H1 (cell line): ENCODE results near the gene FBXO47. TPM values are rescaled to one million over a fixed set of nuclear protein-coding genes. Genes with fewer than 3 reads are reported as not detected.

Source experiments
- CTCF ChIA-PET: fragments of 300-600 bp; sonication (Branson Sonifier 250); formaldehyde crosslinking; loops from one replicate; lab custom pipeline; 2021; ENCODE audit not compliant: partially characterized antibody; lab: Charles Lee
- POLR2A ChIA-PET: fragments of 300-600 bp; sonication (Branson Sonifier 250); formaldehyde crosslinking; loops from one replicate; lab custom pipeline; 2021; ENCODE audit warnings: inconsistent platforms; ENCODE audit not compliant: partially characterized antibody; lab: Charles Lee
- DNase-seq, 2 experiments: peaks; one replicate each; pipeline versions ENCODE4 v3.0.0 to v3.0.0-alpha.2; 2010 to 2022; ENCODE audit warnings: low spot score in 2 of 2, low read depth in 1 of 2, mixed read lengths in 1 of 2
- FAIRE-seq: peaks from 2 replicates; lab custom pipeline; 2011; peaks lifted over from hg19 to GRCh38; lab: Jason Lieb, UNC
- H2AFZ ChIP-seq: 2 replicates; pipeline ENCODE4 v1.8.1; 2012; ENCODE audit warnings: low read length, inconsistent platforms
- H2AK5ac ChIP-seq: 2 replicates; pipeline ENCODE4 v1.6.1; 2013; ENCODE audit warnings: low read depth, low read length
- H2BK120ac ChIP-seq: replicated peaks from 2 replicates; pipeline ENCODE3; 2013; ENCODE audit warnings: low read depth, low read length, inconsistent platforms
- H2BK12ac ChIP-seq: 2 replicates; pipeline ENCODE4 v1.6.1; 2013; ENCODE audit warnings: low read depth, low read length
- H2BK15ac ChIP-seq: 2 replicates; pipeline ENCODE4 v1.6.1; 2013; ENCODE audit warnings: low read length
- H2BK20ac ChIP-seq: 2 replicates; pipeline ENCODE4 v1.6.1; 2013; ENCODE audit warnings: low read length
- H2BK5ac ChIP-seq: 2 replicates; pipeline ENCODE4 v1.6.1; 2013; ENCODE audit warnings: low read depth, low read length
- H3K14ac ChIP-seq: 2 replicates; pipeline ENCODE4 v1.6.1; 2013; ENCODE audit warnings: inconsistent platforms; ENCODE audit not compliant: insufficient read length
- H3K18ac ChIP-seq: 2 replicates; pipeline ENCODE4 v1.6.1; 2013; ENCODE audit warnings: low read length; ENCODE audit errors: extremely low read depth
- H3K23ac ChIP-seq: 2 replicates; pipeline ENCODE4 v1.6.1; 2013; ENCODE audit warnings: inconsistent platforms; ENCODE audit not compliant: insufficient read length
- H3K23me2 ChIP-seq: 2 replicates; pipeline ENCODE4 v1.6.1; 2013; ENCODE audit warnings: low read depth, low read length
- H3K27ac ChIP-seq: 2 replicates; pipeline ENCODE4 v1.6.1; 2011; ENCODE audit warnings: low read depth, low read length, inconsistent platforms
- H3K27me3 ChIP-seq, 4 experiments: replicated peaks in 1 of 4; 1 replicate in 1 of 4; 2 replicates in 3 of 4; pipeline versions ENCODE4 v1.6.1 to v1.8.1; 2011 to 2013; ENCODE audit warnings: low read length in 3 of 4, mild to moderate bottlenecking in 3 of 4, inconsistent platforms in 2 of 4, mixed read lengths in 2 of 4, moderate library complexity in 1 of 4; ENCODE audit not compliant: control insufficient read depth in 3 of 4, insufficient read depth in 3 of 4; ENCODE audit errors: extremely low read depth in 1 of 4
- H3K36me3 ChIP-seq, 4 experiments: 2 replicates each; pipeline versions ENCODE4 v1.6.1 to v1.8.1; 2011 to 2013; ENCODE audit warnings: mild to moderate bottlenecking in 4 of 4, low read length in 3 of 4, moderate library complexity in 2 of 4, control low read depth in 1 of 4, inconsistent platforms in 1 of 4; ENCODE audit not compliant: insufficient read depth in 4 of 4, control insufficient read depth in 2 of 4
- H3K4ac ChIP-seq: replicated peaks from 2 replicates; pipeline ENCODE3; 2013; ENCODE audit warnings: low read length, low read depth, mixed read lengths, inconsistent platforms; ENCODE audit not compliant: insufficient read length
- H3K4me1 ChIP-seq, 4 experiments: replicated peaks in 1 of 4; 1 replicate in 1 of 4; 2 replicates in 3 of 4; pipeline versions ENCODE4 v1.6.1 to v1.8.1; 2011 to 2013; ENCODE audit warnings: low read length in 3 of 4, inconsistent platforms in 2 of 4, mixed read lengths in 1 of 4; ENCODE audit not compliant: insufficient read depth in 4 of 4, control insufficient read depth in 3 of 4
- H3K4me2 ChIP-seq, 2 experiments: 2 replicates each; pipeline versions ENCODE4 v1.6.1 to v1.8.1; 2011 to 2013; ENCODE audit warnings: low read depth in 2 of 2, low read length in 2 of 2, control low read depth in 1 of 2, inconsistent platforms in 1 of 2, mild to moderate bottlenecking in 1 of 2; ENCODE audit not compliant: insufficient read depth in 1 of 2
- H3K4me3 ChIP-seq, 4 experiments: fragments of 200-600, 300-600 bp in 1 of 4; sonication (generic), shearing (Covaris generic), sonication (Bioruptor Twin) in 1 of 4; 2 replicates each; pipeline versions ENCODE4 v1.5.1 to v1.8.1; 2011 to 2016; ENCODE audit warnings: low read length in 4 of 4, low read depth in 3 of 4, control low read depth in 2 of 4, inconsistent platforms in 2 of 4, mild to moderate bottlenecking in 2 of 4, mixed read lengths in 1 of 4, moderate library complexity in 1 of 4; ENCODE audit not compliant: insufficient read depth in 2 of 4; ENCODE audit errors: extremely low read depth in 1 of 4
- H3K56ac ChIP-seq: replicated peaks from 2 replicates; pipeline ENCODE3; 2013; ENCODE audit warnings: low read depth, mild to moderate bottlenecking, mixed read lengths, low read length, inconsistent platforms; ENCODE audit not compliant: insufficient read length
- H3K79me1 ChIP-seq: 2 replicates; pipeline ENCODE4 v1.6.1; 2013; ENCODE audit warnings: low read depth, low read length, control low read depth
- H3K79me2 ChIP-seq, 2 experiments: 2 replicates each; pipeline versions ENCODE4 v1.6.1 to v1.8.1; 2012 to 2013; ENCODE audit warnings: low read length in 2 of 2, mild to moderate bottlenecking in 2 of 2, inconsistent platforms in 1 of 2; ENCODE audit not compliant: insufficient read depth in 2 of 2, control insufficient read depth in 1 of 2
- H3K9ac ChIP-seq, 4 experiments: replicated peaks in 1 of 4; 1 replicate in 1 of 4; 2 replicates in 3 of 4; pipeline versions ENCODE4 v1.6.1 to v1.8.1; 2011 to 2013; ENCODE audit warnings: low read depth in 3 of 4, low read length in 3 of 4, control low read depth in 2 of 4, mild to moderate bottlenecking in 2 of 4, moderate library complexity in 2 of 4, inconsistent platforms in 1 of 4; ENCODE audit errors: extremely low read depth in 1 of 4
- H3K9me3 ChIP-seq, 2 experiments: 2 replicates each; pipeline versions ENCODE4 v1.6.1 to v1.8.1; 2012 to 2013; ENCODE audit warnings: mild to moderate bottlenecking in 2 of 2, moderate library complexity in 2 of 2, control low read depth in 1 of 2, inconsistent platforms in 1 of 2, low read depth in 1 of 2, low read length in 1 of 2, mixed read lengths in 1 of 2; ENCODE audit not compliant: insufficient read depth in 2 of 2
- H4K20me1 ChIP-seq, 2 experiments: replicated peaks in 1 of 2; 2 replicates each; pipeline versions ENCODE3 to v1.8.1; 2011 to 2013; ENCODE audit warnings: inconsistent platforms in 2 of 2, low read length in 2 of 2, mild to moderate bottlenecking in 1 of 2; ENCODE audit not compliant: insufficient read depth in 2 of 2, control insufficient read depth in 1 of 2
- H4K5ac ChIP-seq: 2 replicates; pipeline ENCODE4 v1.6.1; 2013; ENCODE audit warnings: low read length, low read depth, mixed read lengths, inconsistent platforms; ENCODE audit not compliant: insufficient read length
- H4K8ac ChIP-seq: 2 replicates; pipeline ENCODE4 v1.8.0; 2013; ENCODE audit warnings: mild to moderate bottlenecking, moderate library complexity, low read length, inconsistent platforms; ENCODE audit not compliant: insufficient read depth; ENCODE audit errors: extremely low read depth
- H4K91ac ChIP-seq: replicated peaks from 2 replicates; pipeline ENCODE3; 2013; ENCODE audit warnings: low read length, mixed read lengths, inconsistent platforms; ENCODE audit not compliant: insufficient read length
- ASH2L ChIP-seq: fragments of 200-600, 300-600 bp; sonication (generic); IDR thresholded peaks from one replicate; pipeline ENCODE4 v1.7.1; 2017; ENCODE audit warnings: low read length
- EZH2 ChIP-seq: fragments of 200-600 bp; sonication (generic); IDR thresholded peaks from 2 replicates; pipeline ENCODE4 v1.7.1; 2012; ENCODE audit warnings: low read depth, mild to moderate bottlenecking, moderate library complexity, low read length, inconsistent platforms; ENCODE audit not compliant: severe bottlenecking
- FOSL1 ChIP-seq: IDR thresholded peaks from 2 replicates; pipeline ENCODE4 v1.6.1; 2011; ENCODE audit warnings: mild to moderate bottlenecking, low read depth, low read length, moderate library complexity; ENCODE audit not compliant: insufficient read depth
- GABPA ChIP-seq: IDR thresholded peaks from 2 replicates; pipeline ENCODE4 v1.6.1; 2011; ENCODE audit warnings: mild to moderate bottlenecking, low read length, moderate library complexity, borderline replicate concordance; ENCODE audit not compliant: insufficient read depth
- JUND ChIP-seq: IDR thresholded peaks from 2 replicates; pipeline ENCODE4 v1.6.1; 2011; ENCODE audit warnings: mild to moderate bottlenecking, improper control_type of control experiment, low read length
- RAD21 ChIP-seq, 2 experiments: IDR thresholded peaks in 1 of 2; conservative IDR thresholded peaks in 1 of 2; 2 replicates each; pipeline ENCODE4 v1.6.1; 2011; ENCODE audit warnings: low read depth in 2 of 2, low read length in 2 of 2, improper control_type of control experiment in 1 of 2, inconsistent platforms in 1 of 2, mild to moderate bottlenecking in 1 of 2, moderate library complexity in 1 of 2
- SIX5 ChIP-seq: IDR thresholded peaks from 2 replicates; pipeline ENCODE4 v1.6.1; 2011; ENCODE audit warnings: mild to moderate bottlenecking, low read depth, low read length
- SP1 ChIP-seq: IDR thresholded peaks from 2 replicates; pipeline ENCODE4 v1.6.1; 2011; ENCODE audit warnings: low read depth, low read length
- SUZ12 ChIP-seq: fragments of 200-600 bp; sonication (generic); IDR thresholded peaks from 2 replicates; pipeline ENCODE4 v1.6.1; 2012; ENCODE audit warnings: mild to moderate bottlenecking, inconsistent platforms, low read length, moderate library complexity, mixed read lengths
- TAF1 ChIP-seq: IDR thresholded peaks from 2 replicates; pipeline ENCODE4 v1.6.1; 2011; ENCODE audit warnings: mild to moderate bottlenecking, low read depth, low read length
- TAF7 ChIP-seq: optimal IDR thresholded peaks from 2 replicates; pipeline ENCODE3; 2011; ENCODE audit warnings: low read depth, mild to moderate bottlenecking, inconsistent platforms, low read length, moderate library complexity, borderline replicate concordance
- TBP ChIP-seq: IDR thresholded peaks from 2 replicates; pipeline ENCODE4 v1.6.1; 2011; ENCODE audit warnings: low read depth, low read length, improper control_type of control experiment
- WGBS, 2 experiments: shearing (Covaris generic) in 1 of 2; methylation state at CpG; one replicate each; pipeline versions ENCODE4 v1.1.6 to v1.1.7; 2013 to 2015; ENCODE audit warnings: low lambda C conversion rate in 2 of 2, mixed read lengths in 2 of 2, inconsistent platforms in 1 of 2, low coverage in 1 of 2, missing lambda C conversion rate in 1 of 2; ENCODE audit not compliant: insufficient replicate concordance in 2 of 2, insufficient coverage in 1 of 2, insufficient read length in 1 of 2; ENCODE audit errors: extremely low coverage in 1 of 2, missing lambda C conversion rate in 1 of 2; 5-methylcytosine and 5-hydroxymethylcytosine counted together
- polyA plus RNA-seq, 7 experiments: library from polyadenylated mRNA; depleted of rRNA in 3 of 7; stranded (reverse) in 5 of 7; unstranded in 2 of 7; fragments of >200 nt in 5 of 7; fragments of 200-250 nt in 2 of 7; gene quantifications; 1 replicate in 5 of 7; 2 replicates in 1 of 7; 4 replicates in 1 of 7; pipeline versions ENCODE4 v1.2.1 to v1.2.3, GENCODE V29; 2011 to 2013; ENCODE audit warnings: missing spikeins in 2 of 7, mixed read lengths in 2 of 7
- total RNA-seq: library from RNA; stranded (reverse); fragmentation: NEBNext Ultra II Directional; extraction: Animal tissue kit (Norgen Biotek cat#: 25700); gene quantifications from 2 replicates; pipeline ENCODE4 v1.2.1, GENCODE V29; 2021

FBXO47 gene
- total and polyA plus RNA-seq, 2 of the 8 experiments (the other 6 are each of a cell fraction or from before 2014, with no cell fraction given), result not detected

- H2BK5ac ChIP-seq, result no peak overlapping the region
- no peak overlapping the region for H2AFZ ChIP-seq
- TF ChIP-seq ASH2L (no peak), EZH2 (no peak), JUND (no peak), SUZ12 (no peak), TAF7 (no peak), TBP (no peak), SIX5 (no peak), FOSL1 (no peak), SP1 (no peak), GABPA (no peak), TAF1 (no peak), RAD21 (IDR thresholded peaks at IDR 0.05 in 1 of 2, conservative IDR thresholded peaks at IDR 0.05 in 1 of 2; ENCODE audit: low read depth in 2 of 2, low read length in 2 of 2) (no peak)
- no peak overlapping the region for H2BK12ac ChIP-seq
- H3K9me3 ChIP-seq, result no peaks in the 10 kb centered on the region
- WGBS, 2 experiments, result 75% methylated on average over 2 of the region's 2 CpGs; no CpG with 5 or more reads in 1 of the 2 experiments
- H4K91ac ChIP-seq, result no peak overlapping the region
- no peak overlapping the region for H4K5ac ChIP-seq
- H3K27ac ChIP-seq, result no peak overlapping the region
- H3K18ac ChIP-seq, result no peak overlapping the region
- no peak overlapping the region for H2BK20ac ChIP-seq
- CTCF ChIA-PET, result interaction anchor here (0.7 to 10.7 kb wide), 13 partner anchors 9 to 256 kb away, joined by 3 to 163 read pairs (median 5); partner anchors contain the start of gene PLXDC1
- H3K14ac ChIP-seq, result no peak overlapping the region
- no peak overlapping the region for H2BK120ac ChIP-seq
- no peak overlapping the region for H3K4me2 ChIP-seq
- no peaks in the 10 kb centered on the region for H3K27me3 ChIP-seq
- H3K23ac ChIP-seq, result no peak overlapping the region
- H3K9ac ChIP-seq, result no peak overlapping the region
- no peaks in the 10 kb centered on the region for H3K79me1 ChIP-seq
- no peaks in the 10 kb centered on the region for H3K79me2 ChIP-seq
- no peak overlapping the region for H2BK15ac ChIP-seq
- POLR2A ChIA-PET, result no interaction called here
- H4K20me1 ChIP-seq, result no peaks in the 10 kb centered on the region
- H3K56ac ChIP-seq, result no peak overlapping the region
- no peak overlapping the region for H4K8ac ChIP-seq
- H3K23me2 ChIP-seq, result no peaks in the 10 kb centered on the region
- no peak overlapping the region for H3K4me3 ChIP-seq
- no peak overlapping the region for H2AK5ac ChIP-seq
- FAIRE-seq (no peak), DNase-seq (no peak)
- H3K36me3 ChIP-seq, result no peaks in the 10 kb centered on the region; a peak in 1 of 8 replicates
- H3K4ac ChIP-seq, result no peak overlapping the region
- H3K4me1 ChIP-seq, result no peaks in the 10 kb centered on the region
These were observed 14.4 kb upstream of the FBXO47 start for GRCh38 chr17:38981636-38982035.
